Measurements from ENCODE around the gene FAM171A1. TPM values are rescaled to one million over a fixed set of nuclear protein-coding genes. Genes with fewer than 3 reads are reported as not detected.

The FAM171A1 gene
- total RNA-seq, 3 donors from 2014 or later, result 7.6 to 11.7 (median 9.5) TPM

GRCh38 chr10:15322356-15322755, 48.7 kb downstream of the FAM171A1 start:
- H3K27me3 ChIP-seq, result no peaks in the 10 kb centered on the region
- intact Hi-C loops (cut with DNase I; ENCODE audit: low total_unique reads), result no loop called here
- no peaks in the 10 kb centered on the region for H3K9me3 ChIP-seq
- DNase-seq (ENCODE audit: low spot score in 2 of 2), result no peak
- H3K4me3 ChIP-seq, result no peak overlapping the region
- no peaks in the 10 kb centered on the region for H3K4me1 ChIP-seq
- no peak overlapping the region for H3K27ac ChIP-seq
- H3K36me3 ChIP-seq, result no peaks in the 10 kb centered on the region
- TF ChIP-seq POLR2A (IDR thresholded peaks at IDR 0.05) (no peak), CTCF (IDR thresholded peaks at IDR 0.05) (no peak), POLR2AphosphoS5 (IDR thresholded peaks at IDR 0.05) (no peak)

- intact Hi-C loops (cut with DNase I; ENCODE audit: low total_unique reads), result no loop called here
- Histone ChIP-seq H3K4me3 (no peak overlapping the region), H3K9me3 (no peaks in the 10 kb centered on the region), H3K27me3 (no peaks in the 10 kb centered on the region), H3K27ac (no peak overlapping the region), H3K4me1 (no peaks in the 10 kb centered on the region), H3K36me3 (no peaks in the 10 kb centered on the region)
- DNase-seq (ENCODE audit: low spot score in 2 of 2), result no peak
- TF ChIP-seq POLR2A (IDR thresholded peaks at IDR 0.05) (no peak), POLR2AphosphoS5 (IDR thresholded peaks at IDR 0.05) (no peak), CTCF (IDR thresholded peaks at IDR 0.05) (no peak)
These were observed 49.4 kb downstream of the FAM171A1 start for GRCh38 chr10:15321431-15322341.

GRCh38 chr10:15320522-15321203, 50.4 kb downstream of the FAM171A1 start:
- Histone ChIP-seq H3K27me3 (no peaks in the 10 kb centered on the region), H3K9me3 (no peaks in the 10 kb centered on the region), H3K4me1 (no peaks in the 10 kb centered on the region), H3K27ac (no peak overlapping the region), H3K4me3 (no peak overlapping the region), H3K36me3 (no peaks in the 10 kb centered on the region)
- TF ChIP-seq POLR2AphosphoS5 (IDR thresholded peaks at IDR 0.05) (no peak), CTCF (IDR thresholded peaks at IDR 0.05) (no peak), POLR2A (IDR thresholded peaks at IDR 0.05) (no peak)
- intact Hi-C loops (cut with DNase I; ENCODE audit: low total_unique reads), result no loop called here
- no peak for DNase-seq (ENCODE audit: low spot score in 2 of 2)

GRCh38 chr10:15320118-15320517, 51.0 kb downstream of the FAM171A1 start:
- TF ChIP-seq POLR2A (IDR thresholded peaks at IDR 0.05) (no peak), CTCF (IDR thresholded peaks at IDR 0.05) (no peak), POLR2AphosphoS5 (IDR thresholded peaks at IDR 0.05) (no peak)
- H3K27me3 ChIP-seq, result no peaks in the 10 kb centered on the region
- H3K4me3 ChIP-seq, result no peak overlapping the region
- no peaks in the 10 kb centered on the region for H3K9me3 ChIP-seq
- DNase-seq (ENCODE audit: low spot score in 2 of 2), result no peak
- no peaks in the 10 kb centered on the region for H3K4me1 ChIP-seq
- no peaks in the 10 kb centered on the region for H3K36me3 ChIP-seq
- no peak overlapping the region for H3K27ac ChIP-seq
- intact Hi-C loops (cut with DNase I; ENCODE audit: low total_unique reads), result no loop called here
